Parathyroid adenoma (tissue), 2 donors: ENCODE measurements around the gene ENPP6.

ENCODE experiments used
- H2AFZ ChIP-seq: fragments of 300-600 bp; sonication (generic); one replicate; pipeline ENCODE4 v1.7.0; 2017; ENCODE audit warnings: antibody characterized with exemption, mild to moderate bottlenecking
- H3K27ac ChIP-seq: fragments of 300-600 bp; sonication (generic); one replicate; pipeline ENCODE4 v1.7.0; 2017
- H3K27me3 ChIP-seq: fragments of 300-600 bp; sonication (generic); one replicate; pipeline ENCODE4 v1.7.0; 2017; ENCODE audit warnings: low read length; ENCODE audit not compliant: control insufficient read depth, insufficient read depth
- H3K36me3 ChIP-seq: fragments of 300-600 bp; sonication (generic); one replicate; pipeline ENCODE4 v1.7.0; 2017; ENCODE audit warnings: low read length; ENCODE audit not compliant: control insufficient read depth, insufficient read depth
- H3K4me1 ChIP-seq: fragments of 300-600 bp; sonication (generic); one replicate; pipeline ENCODE4 v1.7.0; 2017; ENCODE audit warnings: control low read depth
- H3K4me2 ChIP-seq: fragments of 300-600 bp; sonication (generic); one replicate; pipeline ENCODE4 v1.7.0; 2017; ENCODE audit warnings: low read length
- H3K4me3 ChIP-seq: fragments of 300-600 bp; sonication (generic); one replicate; pipeline ENCODE4 v1.7.0; 2017; ENCODE audit warnings: low read depth, low read length
- H3K79me2 ChIP-seq: fragments of 300-600 bp; sonication (generic); one replicate; pipeline ENCODE4 v1.7.0; 2017; ENCODE audit warnings: control low read depth
- H3K9ac ChIP-seq: fragments of 300-600 bp; sonication (generic); one replicate; pipeline ENCODE4 v1.7.0; 2017; ENCODE audit warnings: mild to moderate bottlenecking
- H3K9me3 ChIP-seq: fragments of 300-600 bp; sonication (generic); one replicate; pipeline ENCODE4 v1.7.0; 2017; ENCODE audit warnings: low read length; ENCODE audit not compliant: control insufficient read depth
- CTCF ChIP-seq: fragments of 300-600 bp; sonication (generic); IDR thresholded peaks from one replicate; pipeline ENCODE4 v1.7.0; 2017; ENCODE audit warnings: antibody characterized with exemption, mild to moderate bottlenecking
- donor health status: primary hyperparathyroidism.

The ENPP6 gene

GRCh38 chr4:184174571-184175488, 42.8 kb downstream of the ENPP6 start:
- no peak overlapping the region for H3K4me2 ChIP-seq
- H3K9me3 ChIP-seq, result no peaks in the 10 kb centered on the region
- H3K4me1 ChIP-seq, result no peaks in the 10 kb centered on the region
- H3K27ac ChIP-seq, result no peak overlapping the region
- H3K79me2 ChIP-seq, result no peaks in the 10 kb centered on the region
- no peak for TF ChIP-seq CTCF
- no peak overlapping the region for H3K9ac ChIP-seq
- H2AFZ ChIP-seq, result no peak overlapping the region
- no peaks in the 10 kb centered on the region for H3K36me3 ChIP-seq
- no peak overlapping the region for H3K4me3 ChIP-seq
- H3K27me3 ChIP-seq, result no peaks in the 10 kb centered on the region

GRCh38 chr4:184171011-184171410, 46.7 kb downstream of the ENPP6 start:
- H3K79me2 ChIP-seq, result no peaks in the 10 kb centered on the region
- H3K27ac ChIP-seq, result no peak overlapping the region
- no peak overlapping the region for H3K9ac ChIP-seq
- no peaks in the 10 kb centered on the region for H3K4me1 ChIP-seq
- no peaks in the 10 kb centered on the region for H3K36me3 ChIP-seq
- no peak overlapping the region for H3K4me2 ChIP-seq
- no peak overlapping the region for H2AFZ ChIP-seq
- H3K4me3 ChIP-seq, result no peak overlapping the region
- no peak for TF ChIP-seq CTCF
- no peaks in the 10 kb centered on the region for H3K27me3 ChIP-seq
- no peaks in the 10 kb centered on the region for H3K9me3 ChIP-seq

GRCh38 chr4:184169225-184169867, 48.3 kb downstream of the ENPP6 start:
- H3K9ac ChIP-seq, result no peak overlapping the region
- TF ChIP-seq CTCF, result no peak
- no peaks in the 10 kb centered on the region for H3K27me3 ChIP-seq
- no peak overlapping the region for H3K4me2 ChIP-seq
- H3K79me2 ChIP-seq, result no peaks in the 10 kb centered on the region
- no peak overlapping the region for H3K4me3 ChIP-seq
- no peak overlapping the region for H3K27ac ChIP-seq
- no peak overlapping the region for H2AFZ ChIP-seq
- H3K4me1 ChIP-seq, result no peaks in the 10 kb centered on the region
- H3K36me3 ChIP-seq, result no peaks in the 10 kb centered on the region
- H3K9me3 ChIP-seq, result no peaks in the 10 kb centered on the region

GRCh38 chr4:184168406-184169019, 49.2 kb downstream of the ENPP6 start:
- Histone ChIP-seq H3K27me3 (no peaks in the 10 kb centered on the region), H2AFZ (peak overlapping the region; percentile 16), H3K4me3 (no peak overlapping the region), H3K27ac (no peak overlapping the region), H3K9me3 (no peaks in the 10 kb centered on the region), H3K4me2 (no peak overlapping the region), H3K4me1 (no peaks in the 10 kb centered on the region), H3K79me2 (no peaks in the 10 kb centered on the region), H3K36me3 (no peaks in the 10 kb centered on the region), H3K9ac (no peak overlapping the region)
- TF ChIP-seq CTCF, result peak; percentile 80
